ENCODE data around the gene KRT9. TPM values are rescaled to one million over a fixed set of nuclear protein-coding genes. Genes with fewer than 3 reads are reported as not detected.
"Not testable (repeated sequence)": the region's sequence is repeated elsewhere in the genome, so short reads cannot be mapped to it uniquely, and the experiment has no call there.

KRT9 gene
- total RNA-seq, 1 donor from 2014 or later = not detected

- no peaks in the 10 kb centered on the region for H3K9me3 ChIP-seq
- no peaks in the 10 kb centered on the region for H3K4me1 ChIP-seq
- no peaks in the 10 kb centered on the region for H3K36me3 ChIP-seq
- no peak for DNase-seq
- TF ChIP-seq CTCF (IDR thresholded peaks at IDR 0.05) = no peak
- intact Hi-C loops (cut with DNase I) = no loop called here
- no peak for ATAC-seq
- H3K4me3 ChIP-seq = no peak overlapping the region
- no peak overlapping the region for H3K27ac ChIP-seq
- H3K27me3 ChIP-seq = no peaks in the 10 kb centered on the region
Observed at GRCh38 chr17:41583137-41584127, 11.6 kb upstream of the KRT9 start.

- H3K27ac ChIP-seq; H3K9me3 ChIP-seq; ATAC-seq; H3K4me1 ChIP-seq; H3K4me3 ChIP-seq; H3K27me3 ChIP-seq; H3K36me3 ChIP-seq; intact Hi-C loops (cut with DNase I); DNase-seq: not testable (repeated sequence)
Observed at GRCh38 chr17:41582061-41582968, 10.5 kb upstream of the KRT9 start.

GRCh38 chr17:41581366-41582060 lies 9.7 kb upstream of the KRT9 start:
- Histone ChIP-seq H3K36me3 (no peaks in the 10 kb centered on the region), H3K4me3 (no peak overlapping the region), H3K4me1 (no peaks in the 10 kb centered on the region), H3K27ac (no peak overlapping the region), H3K27me3 (no peaks in the 10 kb centered on the region), H3K9me3 (no peaks in the 10 kb centered on the region)
- ATAC-seq (no peak), DNase-seq (no peak)
- TF ChIP-seq CTCF (IDR thresholded peaks at IDR 0.05) = no peak
- intact Hi-C loops (cut with DNase I) = no loop called here

- intact Hi-C loops (cut with DNase I) = no loop called here
- Histone ChIP-seq H3K4me1 (no peaks in the 10 kb centered on the region), H3K9me3 (no peaks in the 10 kb centered on the region), H3K36me3 (no peaks in the 10 kb centered on the region), H3K27ac (no peak overlapping the region), H3K4me3 (no peak overlapping the region), H3K27me3 (no peaks in the 10 kb centered on the region)
- ATAC-seq (no peak), DNase-seq (no peak)
- no peak for TF ChIP-seq CTCF (IDR thresholded peaks at IDR 0.05)
Observed at GRCh38 chr17:41580687-41581365, 9.0 kb upstream of the KRT9 start.

- ATAC-seq = no peak
- H3K4me3 ChIP-seq = no peak overlapping the region
- H3K9me3 ChIP-seq = no peaks in the 10 kb centered on the region
- TF ChIP-seq CTCF (IDR thresholded peaks at IDR 0.05) = no peak
- no peaks in the 10 kb centered on the region for H3K36me3 ChIP-seq
- H3K27me3 ChIP-seq = no peaks in the 10 kb centered on the region
- no peaks in the 10 kb centered on the region for H3K4me1 ChIP-seq
- no peak for DNase-seq
- intact Hi-C loops (cut with DNase I) = no loop called here
- no peak overlapping the region for H3K27ac ChIP-seq
Observed at GRCh38 chr17:41580244-41580575, 8.4 kb upstream of the KRT9 start.
